Mucosa of stomach (tissue), 1 donor: ENCODE measurements around the gene TOR1AIP2.

Experiments
- H3K27me3 ChIP-seq: one replicate; pipeline ENCODE4 v1.7.0; 2013; ENCODE audit warnings: mild to moderate bottlenecking, low read length; ENCODE audit not compliant: control insufficient read depth, insufficient read depth
- H3K36me3 ChIP-seq: one replicate; pipeline ENCODE4 v1.7.0; 2013; ENCODE audit warnings: low read length; ENCODE audit not compliant: control insufficient read depth, insufficient read depth
- H3K4me1 ChIP-seq: one replicate; pipeline ENCODE4 v1.7.0; 2013; ENCODE audit warnings: mild to moderate bottlenecking, low read length; ENCODE audit not compliant: control insufficient read depth, insufficient read depth
- H3K4me3 ChIP-seq: one replicate; pipeline ENCODE4 v1.7.0; 2013; ENCODE audit warnings: low read length
- H3K9ac ChIP-seq: one replicate; pipeline ENCODE4 v1.7.0; 2013; ENCODE audit warnings: mild to moderate bottlenecking, low read length, moderate library complexity
- H3K9me3 ChIP-seq: one replicate; pipeline ENCODE4 v1.7.0; 2013; ENCODE audit warnings: mild to moderate bottlenecking, low read length, moderate library complexity; ENCODE audit not compliant: control insufficient read depth
- donor health status: Pancreatic carcinoma.

Gene TOR1AIP2

GRCh38 chr1:179877586-179878265 is at the start of gene TOR1AIP2:
TSS of gene TOR1AIP2 (minus strand) at chr1:179877803. CDS start at chr1:179852665, 25,138 bp downstream.
- peaks cover 21% of the 10 kb centered on the region for H3K4me1 ChIP-seq
- no peaks in the 10 kb centered on the region for H3K9me3 ChIP-seq
- H3K27me3 ChIP-seq = no peaks in the 10 kb centered on the region
- peak within 1 kb of the TSS; percentile 54 for H3K4me3 ChIP-seq
- no peaks in the 10 kb centered on the region for H3K36me3 ChIP-seq
- H3K9ac ChIP-seq = peak within 1 kb of the TSS; percentile 86

- Histone ChIP-seq H3K4me1 (peaks cover 16% of the 10 kb centered on the region), H3K9me3 (no peaks in the 10 kb centered on the region), H3K27me3 (no peaks in the 10 kb centered on the region), H3K9ac (no peak overlapping the region), H3K4me3 (no peak overlapping the region), H3K36me3 (no peaks in the 10 kb centered on the region)
Observed at GRCh38 chr1:179926850-179927205, 49.2 kb upstream of the TOR1AIP2 start.

- H3K4me1 ChIP-seq = peaks cover 9% of the 10 kb centered on the region
- H3K27me3 ChIP-seq = no peaks in the 10 kb centered on the region
- H3K9me3 ChIP-seq = no peaks in the 10 kb centered on the region
- H3K9ac ChIP-seq = no peak overlapping the region
- H3K36me3 ChIP-seq = no peaks in the 10 kb centered on the region
- H3K4me3 ChIP-seq = no peak overlapping the region
Observed at GRCh38 chr1:179925922-179926849, 48.6 kb upstream of the TOR1AIP2 start.

GRCh38 chr1:179925302-179925701 is 47.7 kb upstream of the TOR1AIP2 start:
- no peaks in the 10 kb centered on the region for H3K9me3 ChIP-seq
- H3K36me3 ChIP-seq = no peaks in the 10 kb centered on the region
- peaks cover 9% of the 10 kb centered on the region for H3K4me1 ChIP-seq
- H3K27me3 ChIP-seq = no peaks in the 10 kb centered on the region
- no peak overlapping the region for H3K4me3 ChIP-seq
- no peak overlapping the region for H3K9ac ChIP-seq

GRCh38 chr1:179924268-179924667 is 46.7 kb upstream of the TOR1AIP2 start:
- peaks cover 4% of the 10 kb centered on the region for H3K4me1 ChIP-seq
- H3K9ac ChIP-seq = no peak overlapping the region
- H3K4me3 ChIP-seq = no peak overlapping the region
- no peaks in the 10 kb centered on the region for H3K36me3 ChIP-seq
- H3K27me3 ChIP-seq = no peaks in the 10 kb centered on the region
- no peaks in the 10 kb centered on the region for H3K9me3 ChIP-seq

- H3K9ac ChIP-seq = no peak overlapping the region
- no peaks in the 10 kb centered on the region for H3K36me3 ChIP-seq
- no peaks in the 10 kb centered on the region for H3K9me3 ChIP-seq
- peaks cover 2% of the 10 kb centered on the region for H3K4me1 ChIP-seq
- H3K4me3 ChIP-seq = no peak overlapping the region
- H3K27me3 ChIP-seq = no peaks in the 10 kb centered on the region
Observed at GRCh38 chr1:179923029-179923428, 45.4 kb upstream of the TOR1AIP2 start.

GRCh38 chr1:179921981-179922872 is 44.6 kb upstream of the TOR1AIP2 start:
- Histone ChIP-seq H3K9ac (no peak overlapping the region), H3K36me3 (peaks cover 4% of the 10 kb centered on the region), H3K9me3 (no peaks in the 10 kb centered on the region), H3K27me3 (no peaks in the 10 kb centered on the region), H3K4me1 (no peaks in the 10 kb centered on the region), H3K4me3 (no peak overlapping the region)

- Histone ChIP-seq H3K9me3 (no peaks in the 10 kb centered on the region), H3K9ac (no peak overlapping the region), H3K4me1 (no peaks in the 10 kb centered on the region), H3K27me3 (no peaks in the 10 kb centered on the region), H3K36me3 (peaks cover 4% of the 10 kb centered on the region), H3K4me3 (no peak overlapping the region)
Observed at GRCh38 chr1:179921472-179921871, 43.9 kb upstream of the TOR1AIP2 start.

GRCh38 chr1:179917601-179918429 is 40.2 kb upstream of the TOR1AIP2 start:
- Histone ChIP-seq H3K9ac (no peak overlapping the region), H3K9me3 (no peaks in the 10 kb centered on the region), H3K36me3 (peaks cover 4% of the 10 kb centered on the region), H3K27me3 (no peaks in the 10 kb centered on the region), H3K4me3 (no peak overlapping the region), H3K4me1 (no peaks in the 10 kb centered on the region)

- H3K9ac ChIP-seq = no peak overlapping the region
- H3K27me3 ChIP-seq = no peaks in the 10 kb centered on the region
- no peaks in the 10 kb centered on the region for H3K36me3 ChIP-seq
- H3K9me3 ChIP-seq = no peaks in the 10 kb centered on the region
- H3K4me3 ChIP-seq = no peak overlapping the region
- no peaks in the 10 kb centered on the region for H3K4me1 ChIP-seq
Observed at GRCh38 chr1:179911812-179912211, 34.2 kb upstream of the TOR1AIP2 start.

GRCh38 chr1:179910934-179911333 is 33.3 kb upstream of the TOR1AIP2 start:
- Histone ChIP-seq H3K9ac (no peak overlapping the region), H3K36me3 (no peaks in the 10 kb centered on the region), H3K9me3 (no peaks in the 10 kb centered on the region), H3K4me3 (no peak overlapping the region), H3K27me3 (no peaks in the 10 kb centered on the region), H3K4me1 (no peaks in the 10 kb centered on the region)
